Osteoblast (primary cell): ENCODE results near the gene SMAD7. TPM values are rescaled to one million over a fixed set of nuclear protein-coding genes. Genes with fewer than 3 reads are reported as not detected.

Source experiments
- DNase-seq: peaks from one replicate; pipeline ENCODE4 v3.0.0; 2011; ENCODE audit warnings: low spot score, mixed read lengths; ENCODE audit not compliant: insufficient read length; ENCODE audit errors: missing footprints
- H2AFZ ChIP-seq: 2 replicates; pipeline ENCODE4 v1.6.0; 2011; ENCODE audit warnings: mild to moderate bottlenecking, low read length
- H3K27ac ChIP-seq: 2 replicates; pipeline ENCODE4 v1.5.1; 2011; ENCODE audit warnings: mild to moderate bottlenecking, low read depth, low read length, moderate library complexity
- H3K27me3 ChIP-seq: 2 replicates; pipeline ENCODE4 v1.6.0; 2012; ENCODE audit warnings: mild to moderate bottlenecking, control low read depth, inconsistent platforms, low read length, moderate library complexity; ENCODE audit not compliant: insufficient read depth
- H3K36me3 ChIP-seq: 2 replicates; pipeline ENCODE4 v1.5.1; 2011; ENCODE audit warnings: mild to moderate bottlenecking, low read length, control low read depth, moderate library complexity; ENCODE audit not compliant: insufficient read depth
- H3K4me1 ChIP-seq: 2 replicates; pipeline ENCODE4 v1.5.1; 2011; ENCODE audit warnings: mild to moderate bottlenecking, low read length, control low read depth, moderate library complexity; ENCODE audit not compliant: insufficient read depth
- H3K4me2 ChIP-seq: 2 replicates; pipeline ENCODE4 v1.6.0; 2011; ENCODE audit warnings: mild to moderate bottlenecking, low read length; ENCODE audit not compliant: insufficient read depth
- H3K4me3 ChIP-seq: fragments of 200-600 bp; sonication (generic); 3 replicates; pipeline ENCODE4 v1.5.1; 2012; ENCODE audit warnings: mild to moderate bottlenecking, low read length, inconsistent platforms; ENCODE audit not compliant: insufficient read depth
- H3K79me2 ChIP-seq: 2 replicates; pipeline ENCODE4 v1.6.0; 2012; ENCODE audit warnings: mild to moderate bottlenecking, low read length, control low read depth, inconsistent platforms; ENCODE audit not compliant: insufficient read depth
- H3K9me3 ChIP-seq: 2 replicates; pipeline ENCODE4 v1.5.1; 2011; ENCODE audit warnings: low read depth, low read length, control low read depth
- H4K20me1 ChIP-seq: 2 replicates; pipeline ENCODE4 v1.6.0; 2012; ENCODE audit warnings: mild to moderate bottlenecking, low read length, control low read depth; ENCODE audit not compliant: insufficient read depth
- CTCF ChIP-seq: IDR thresholded peaks from 2 replicates; pipeline ENCODE4 v1.5.1; 2011; ENCODE audit warnings: mild to moderate bottlenecking, low read depth, low read length, moderate library complexity; ENCODE audit errors: extremely low read depth
- total RNA-seq: library from RNA; depleted of rRNA; stranded (reverse); fragments of >200 nt; gene quantifications from 2 replicates; pipeline ENCODE4 v1.2.3, GENCODE V29; 2012

SMAD7 gene
- total RNA-seq, 1 donor: 76.0 TPM

- H4K20me1 ChIP-seq: peaks cover 59% of the 10 kb centered on the region
- H3K4me1 ChIP-seq: peaks cover 96% of the 10 kb centered on the region
- no peak for TF ChIP-seq CTCF
- peak overlapping the region; percentile 95 for H3K27ac ChIP-seq
- no peak overlapping the region for H2AFZ ChIP-seq
- H3K4me2 ChIP-seq: peak overlapping the region; percentile 95
- peaks cover 100% of the 10 kb centered on the region for H3K79me2 ChIP-seq
- no peaks in the 10 kb centered on the region for H3K27me3 ChIP-seq
- DNase-seq: peak; percentile 88
- peak overlapping the region; percentile 56 for H3K4me3 ChIP-seq
- H3K36me3 ChIP-seq: peaks cover 70% of the 10 kb centered on the region
- H3K9me3 ChIP-seq: no peaks in the 10 kb centered on the region
Measured at GRCh38 chr18:48938827-48939204, 11.9 kb downstream of the SMAD7 start.

- no peaks in the 10 kb centered on the region for H3K27me3 ChIP-seq
- peaks cover 96% of the 10 kb centered on the region for H3K4me1 ChIP-seq
- no peak overlapping the region for H2AFZ ChIP-seq
- H3K4me2 ChIP-seq: peak overlapping the region; percentile 95
- H4K20me1 ChIP-seq: peaks cover 58% of the 10 kb centered on the region
- H3K79me2 ChIP-seq: peaks cover 100% of the 10 kb centered on the region
- H3K36me3 ChIP-seq: peaks cover 69% of the 10 kb centered on the region
- no peak for TF ChIP-seq CTCF
- peak overlapping the region; percentile 95 for H3K27ac ChIP-seq
- H3K9me3 ChIP-seq: no peaks in the 10 kb centered on the region
- peak; percentile 82 for DNase-seq
- H3K4me3 ChIP-seq: peak overlapping the region; percentile 34
Measured at GRCh38 chr18:48937869-48938750, 12.7 kb downstream of the SMAD7 start.

GRCh38 chr18:48935433-48935774, 15.4 kb downstream of the SMAD7 start:
- Histone ChIP-seq H3K4me2 (peak overlapping the region; percentile 75), H3K79me2 (peaks cover 100% of the 10 kb centered on the region), H3K27ac (peak overlapping the region; percentile 95), H3K9me3 (no peaks in the 10 kb centered on the region), H4K20me1 (peaks cover 66% of the 10 kb centered on the region), H3K27me3 (no peaks in the 10 kb centered on the region), H3K4me1 (peaks cover 96% of the 10 kb centered on the region), H3K4me3 (peak overlapping the region; percentile 2), H3K36me3 (peaks cover 66% of the 10 kb centered on the region), H2AFZ (no peak overlapping the region)
- no peak for TF ChIP-seq CTCF
- DNase-seq: no peak

GRCh38 chr18:48934723-48935432, 15.9 kb downstream of the SMAD7 start:
- Histone ChIP-seq H4K20me1 (peaks cover 64% of the 10 kb centered on the region), H3K9me3 (no peaks in the 10 kb centered on the region), H3K36me3 (peaks cover 60% of the 10 kb centered on the region), H3K27me3 (no peaks in the 10 kb centered on the region), H3K27ac (peak overlapping the region; percentile 95), H2AFZ (no peak overlapping the region), H3K4me1 (peaks cover 96% of the 10 kb centered on the region), H3K4me2 (peak overlapping the region; percentile 75), H3K4me3 (peak overlapping the region; percentile 2), H3K79me2 (peaks cover 100% of the 10 kb centered on the region)
- peak; percentile 80 for DNase-seq
- TF ChIP-seq CTCF: no peak
